Activated CD4-positive, alpha-beta T cell treated with anti-CD3 and anti-CD28 coated beads, Interleukin-2, amount 10 ng/mL, durations not matched to agents 7 days and 5 days (primary cell): ENCODE results near the gene UGT2A2. TPM values are rescaled to one million over a fixed set of nuclear protein-coding genes. Genes with fewer than 3 reads are reported as not detected.
"Not testable (repeated sequence)": the region's sequence is repeated elsewhere in the genome, so short reads cannot be mapped to it uniquely, and the experiment has no call there.

Experiments
- CTCF ChIA-PET: fragments of 350-600 bp; sonication (Branson Sonifier 250); formaldehyde crosslinking; loops from one replicate; lab custom pipeline; 2021; ENCODE audit warnings: antibody characterized with exemption; lab: Charles Lee
- POLR2A ChIA-PET: fragments of 350-600 bp; sonication (Branson Sonifier 250); formaldehyde crosslinking; loops from one replicate; lab custom pipeline; 2021; ENCODE audit warnings: antibody characterized with exemption; lab: Charles Lee
- DNase-seq: peaks from one replicate; pipeline ENCODE4 v3.0.0-alpha.2; 2020
- H3K27ac Mint-ChIP-seq: one replicate; pipeline ENCODE4 v1.8.0; 2021; ENCODE audit warnings: mild to moderate bottlenecking, moderate library complexity, mixed read lengths
- H3K27me3 Mint-ChIP-seq: one replicate; pipeline ENCODE4 v1.8.0; 2021; ENCODE audit warnings: mixed read lengths
- H3K36me3 Mint-ChIP-seq: one replicate; pipeline ENCODE4 v1.8.0; 2021; ENCODE audit warnings: low read depth, mixed read lengths
- H3K4me1 Mint-ChIP-seq: one replicate; pipeline ENCODE4 v1.8.0; 2021; ENCODE audit warnings: mixed read lengths
- H3K4me3 Mint-ChIP-seq: one replicate; pipeline ENCODE4 v1.8.0; 2021; ENCODE audit warnings: mild to moderate bottlenecking, moderate library complexity, mixed read lengths
- H3K9me3 Mint-ChIP-seq: one replicate; pipeline ENCODE4 v1.8.0; 2021; ENCODE audit warnings: mixed read lengths
- total RNA-seq, 2 experiments: library from RNA; stranded (reverse); gene quantifications; one replicate each; pipeline ENCODE4 v1.2.3, GENCODE V29; 2021

Gene UGT2A2
- total RNA-seq = not detected

DNA sequence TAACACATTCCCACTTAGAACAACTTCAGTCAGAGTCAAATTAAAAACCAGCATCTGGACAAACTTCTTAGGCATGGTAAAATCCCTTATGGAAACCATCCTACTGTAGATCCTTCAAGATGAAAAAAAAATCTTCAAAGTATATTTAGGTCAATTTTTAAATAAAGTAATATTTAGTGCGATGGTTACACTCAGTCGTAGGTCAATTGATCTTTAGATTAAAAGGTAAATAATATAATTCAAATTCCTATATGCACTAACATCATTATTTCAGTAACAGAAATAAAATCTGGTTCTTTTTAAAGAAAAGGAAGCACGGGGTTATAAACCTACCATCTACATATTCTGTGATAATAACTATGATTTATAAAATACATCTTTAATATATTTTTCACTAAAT lies at the start of gene UGT2A2:
TSS of gene UGT2A2 (minus strand) at position 101 of the 400 bp plus-strand sequence. CDS start at position 99, 2 bp downstream.
- no peak within 1 kb of the TSS for H3K27ac Mint-ChIP-seq
- DNase-seq = no peak
- H3K27me3 Mint-ChIP-seq = no peaks in the 10 kb centered on the region
- ChIA-PET POLR2A (no interaction called here), CTCF (no interaction called here)
- no peak within 1 kb of the TSS for H3K4me3 Mint-ChIP-seq
- H3K4me1 Mint-ChIP-seq = no peaks in the 10 kb centered on the region
- no peaks in the 10 kb centered on the region for H3K9me3 Mint-ChIP-seq
- no peaks in the 10 kb centered on the region for H3K36me3 Mint-ChIP-seq

DNA sequence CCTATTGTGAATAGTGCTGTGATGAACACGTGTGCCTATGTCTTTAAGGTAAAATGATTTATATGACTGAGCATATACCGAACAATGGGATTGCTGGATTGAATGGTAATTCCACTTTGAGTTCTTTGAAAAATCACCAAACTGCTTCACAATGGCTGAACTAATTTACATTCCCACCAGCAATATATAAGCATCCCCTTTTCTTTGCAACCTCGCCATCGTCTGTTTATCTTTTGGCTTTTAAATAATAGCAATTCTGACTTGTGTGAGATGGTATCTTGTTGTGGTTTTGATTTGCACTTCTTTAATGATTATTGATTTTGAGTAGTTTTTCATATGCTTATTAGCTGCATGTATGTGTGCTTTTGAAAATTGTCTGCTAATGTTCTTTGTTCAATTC lies 45.4 kb upstream of the UGT2A2 start:
- H3K9me3 Mint-ChIP-seq = no peaks in the 10 kb centered on the region
- no peak overlapping the region for H3K4me3 Mint-ChIP-seq
- ChIA-PET CTCF (no interaction called here), POLR2A (no interaction called here)
- no peaks in the 10 kb centered on the region for H3K36me3 Mint-ChIP-seq
- no peaks in the 10 kb centered on the region for H3K27me3 Mint-ChIP-seq
- no peak overlapping the region for H3K27ac Mint-ChIP-seq
- no peak for DNase-seq
- peaks cover 3% of the 10 kb centered on the region for H3K4me1 Mint-ChIP-seq

GRCh38 chr4:69668680-69669079 lies 29.2 kb upstream of the UGT2A2 start:
- Mint-ChIP-seq H3K9me3 (no peaks in the 10 kb centered on the region), H3K27ac (no peak overlapping the region), H3K36me3 (no peaks in the 10 kb centered on the region), H3K4me1 (no peaks in the 10 kb centered on the region), H3K27me3 (peaks cover 6% of the 10 kb centered on the region), H3K4me3 (no peak overlapping the region)
- CTCF ChIA-PET = interaction anchor here (0.6 to 1.5 kb wide), 2 partner anchors 9 to 156 kb away, joined by 3 to 4 read pairs; no protein-coding TSS in a partner anchor
- no peak for DNase-seq
- POLR2A ChIA-PET = no interaction called here

GRCh38 chr4:69664009-69664408 lies 24.6 kb upstream of the UGT2A2 start:
- H3K4me3 Mint-ChIP-seq, DNase-seq, H3K27ac Mint-ChIP-seq, CTCF ChIA-PET, H3K9me3 Mint-ChIP-seq, H3K27me3 Mint-ChIP-seq, H3K4me1 Mint-ChIP-seq, POLR2A ChIA-PET, H3K36me3 Mint-ChIP-seq: not testable (repeated sequence)

DNA sequence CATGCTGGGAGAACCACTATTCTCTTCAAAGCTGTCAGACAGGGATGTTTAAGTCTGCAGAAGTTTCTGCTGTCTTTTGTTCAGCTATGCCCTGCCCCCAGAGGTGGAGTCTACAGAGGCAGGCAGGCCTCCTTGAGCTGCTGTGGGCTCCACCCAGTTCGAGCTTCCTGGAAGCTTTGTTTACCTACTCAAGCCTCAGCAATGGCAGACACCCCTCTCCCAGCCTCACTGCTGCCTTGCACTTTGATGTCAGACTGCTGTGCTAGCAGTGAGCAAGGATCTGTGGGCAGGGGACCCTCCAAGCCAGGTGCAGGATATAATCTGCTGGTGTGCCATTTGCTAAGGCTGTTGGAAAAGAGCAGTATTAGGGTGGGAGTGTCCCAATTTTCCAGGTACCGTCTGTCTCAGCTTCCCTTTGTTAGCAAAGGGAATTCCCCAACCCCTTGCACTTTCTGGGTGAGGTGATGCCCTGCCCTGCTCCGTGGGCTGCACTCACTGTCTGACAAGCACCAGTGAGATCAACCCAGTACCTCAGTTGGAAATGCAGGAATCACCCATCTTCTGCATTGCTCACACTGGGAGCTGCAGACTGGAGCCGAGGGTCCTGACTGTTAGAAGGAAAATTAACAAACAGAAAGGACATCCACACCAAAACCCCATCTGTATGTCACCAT lies 21.8 kb upstream of the UGT2A2 start:
- H3K4me3 Mint-ChIP-seq, H3K27me3 Mint-ChIP-seq, CTCF ChIA-PET, POLR2A ChIA-PET, H3K36me3 Mint-ChIP-seq, H3K4me1 Mint-ChIP-seq, H3K9me3 Mint-ChIP-seq: not testable (repeated sequence)
- DNase-seq = peak; percentile 12
- peak overlapping the region; percentile 57 for H3K27ac Mint-ChIP-seq

DNA sequence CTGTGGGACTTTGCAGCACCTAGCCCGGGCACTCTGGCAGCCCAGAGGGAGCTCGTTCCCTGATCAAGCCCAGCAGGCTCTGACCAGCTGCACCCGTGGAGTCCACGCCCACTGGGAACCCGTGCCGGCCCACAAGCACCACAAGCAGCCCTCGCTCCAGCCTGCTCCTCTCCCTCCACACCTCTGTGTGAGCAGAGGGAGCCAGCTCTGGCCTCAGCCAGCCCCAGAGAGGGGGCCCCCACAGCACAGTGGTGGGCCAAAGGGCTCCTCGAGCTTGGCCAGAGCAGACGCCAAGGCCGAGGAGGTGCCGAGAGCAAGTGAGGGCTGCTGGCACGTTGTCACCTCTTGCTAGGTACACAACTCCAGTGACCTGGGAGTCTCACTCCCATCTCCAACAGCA lies 18.7 kb upstream of the UGT2A2 start:
- H3K27ac Mint-ChIP-seq = no peak overlapping the region
- CTCF ChIA-PET = no interaction called here
- no peaks in the 10 kb centered on the region for H3K27me3 Mint-ChIP-seq
- no peaks in the 10 kb centered on the region for H3K36me3 Mint-ChIP-seq
- H3K9me3 Mint-ChIP-seq = no peaks in the 10 kb centered on the region
- POLR2A ChIA-PET = no interaction called here
- H3K4me3 Mint-ChIP-seq = no peak overlapping the region
- H3K4me1 Mint-ChIP-seq = no peaks in the 10 kb centered on the region
- no peak for DNase-seq

DNA sequence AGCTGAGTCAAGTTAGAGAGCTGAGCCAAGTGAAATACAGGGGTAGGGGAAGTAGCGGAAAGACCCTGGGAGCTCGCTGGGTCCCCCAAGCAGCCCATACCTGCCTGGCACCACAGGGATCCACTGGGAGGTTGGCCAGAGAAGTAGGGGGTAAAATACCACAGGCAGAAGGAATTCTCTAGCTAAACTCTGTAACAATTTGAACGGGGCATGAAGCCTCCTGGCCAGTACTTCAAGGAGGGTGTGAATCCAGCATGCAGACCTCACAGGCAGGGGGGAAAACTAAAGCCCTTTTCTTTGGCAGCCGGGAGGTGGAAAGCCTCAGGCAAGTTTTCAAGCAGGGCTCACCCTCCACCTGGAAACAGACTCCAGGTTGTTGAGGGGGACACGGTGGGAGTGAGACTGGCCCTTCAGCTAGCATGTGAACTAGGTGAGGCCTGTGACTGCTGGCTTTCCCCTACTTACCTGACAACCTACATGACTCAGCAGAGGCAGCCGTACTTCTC lies 17.3 kb upstream of the UGT2A2 start:
- no peak for DNase-seq
- no peak overlapping the region for H3K4me3 Mint-ChIP-seq

DNA sequence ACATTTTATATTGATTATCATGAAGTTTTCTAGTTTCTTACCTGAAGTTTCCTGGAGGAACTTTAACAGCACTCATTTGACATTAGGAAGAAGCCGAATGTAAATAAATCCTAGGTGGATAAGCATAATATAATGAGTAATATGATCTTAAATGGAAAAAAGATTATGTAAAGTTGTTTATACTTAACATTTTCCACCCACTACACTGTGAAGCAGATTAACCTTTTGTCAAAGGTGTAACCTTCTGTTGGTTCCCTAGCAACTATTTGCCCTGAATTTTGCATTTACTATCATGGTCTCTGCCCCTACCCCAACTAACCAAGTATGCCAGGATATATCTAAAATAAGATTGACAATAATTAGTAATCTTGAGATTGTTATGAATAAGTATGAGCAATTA lies 13.7 kb upstream of the UGT2A2 start, which contains the start of gene UGT2A1:
TSS of gene UGT2A1 (minus strand) at position 101 of the 400 bp plus-strand sequence. CDS start 5,603 bp downstream, outside the sequence.
- CTCF ChIA-PET = no interaction called here
- H3K4me3 Mint-ChIP-seq = no peak within 1 kb of the TSS
- H3K9me3 Mint-ChIP-seq = no peaks in the 10 kb centered on the region
- POLR2A ChIA-PET = no interaction called here
- DNase-seq = no peak
- no peaks in the 10 kb centered on the region for H3K36me3 Mint-ChIP-seq
- H3K27me3 Mint-ChIP-seq = no peaks in the 10 kb centered on the region
- no peak within 1 kb of the TSS for H3K27ac Mint-ChIP-seq
- H3K4me1 Mint-ChIP-seq = no peaks in the 10 kb centered on the region

More for the DNA sequence above, 17.3 kb upstream of the UGT2A2 start:
- POLR2A ChIA-PET = no interaction called here
- Mint-ChIP-seq H3K36me3 (no peaks in the 10 kb centered on the region), H3K27ac (no peak overlapping the region), H3K4me1 (no peaks in the 10 kb centered on the region), H3K9me3 (no peaks in the 10 kb centered on the region), H3K27me3 (no peaks in the 10 kb centered on the region)
- CTCF ChIA-PET = no interaction called here

- no peak overlapping the region for H3K4me3 Mint-ChIP-seq
Observed at GRCh38 chr4:69650872-69651271, 11.4 kb upstream of the UGT2A2 start.

DNA sequence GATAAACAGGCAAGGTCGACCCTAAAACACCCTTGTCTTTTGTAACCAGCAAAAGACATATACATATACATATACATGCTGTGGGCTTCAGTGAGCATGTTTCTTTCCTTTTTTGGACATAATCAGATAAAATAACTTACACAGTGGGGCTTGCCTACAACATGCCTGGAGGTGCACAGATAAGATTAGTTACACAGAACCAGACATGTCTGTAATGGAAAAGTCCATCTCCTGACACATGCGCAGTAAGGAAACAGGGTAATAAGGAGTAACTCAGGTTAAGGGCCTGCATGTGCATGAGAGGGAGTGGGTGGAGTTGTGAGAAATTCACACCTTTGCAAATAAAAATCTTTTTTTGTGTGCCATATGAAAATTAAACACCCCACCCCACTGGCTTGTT lies 10.2 kb upstream of the UGT2A2 start:
- H3K9me3 Mint-ChIP-seq = no peaks in the 10 kb centered on the region
- H3K27ac Mint-ChIP-seq = no peak overlapping the region
- ChIA-PET CTCF (interaction anchor here (1.4 kb wide), 1 partner anchor 9 kb away, joined by 3 read pairs; no protein-coding TSS in a partner anchor), POLR2A (no interaction called here)
- H3K4me1 Mint-ChIP-seq = no peaks in the 10 kb centered on the region
- no peak overlapping the region for H3K4me3 Mint-ChIP-seq
- H3K27me3 Mint-ChIP-seq = peaks cover 5% of the 10 kb centered on the region
- DNase-seq = no peak
- no peaks in the 10 kb centered on the region for H3K36me3 Mint-ChIP-seq

More at GRCh38 chr4:69650872-69651271, 11.4 kb upstream of the UGT2A2 start:
- ChIA-PET POLR2A (no interaction called here), CTCF (interaction anchor here (1.4 kb wide), 1 partner anchor 8 kb away, joined by 3 read pairs; no protein-coding TSS in a partner anchor)
- no peaks in the 10 kb centered on the region for H3K4me1 Mint-ChIP-seq
- H3K9me3 Mint-ChIP-seq = no peaks in the 10 kb centered on the region
- no peak for DNase-seq
- H3K27me3 Mint-ChIP-seq = peaks cover 5% of the 10 kb centered on the region
- no peak overlapping the region for H3K27ac Mint-ChIP-seq
- no peaks in the 10 kb centered on the region for H3K36me3 Mint-ChIP-seq

GRCh38 chr4:69649207-69649606 lies 9.8 kb upstream of the UGT2A2 start:
- H3K4me1 Mint-ChIP-seq = no peaks in the 10 kb centered on the region
- H3K9me3 Mint-ChIP-seq = no peaks in the 10 kb centered on the region
- ChIA-PET CTCF (no interaction called here), POLR2A (no interaction called here)
- no peak overlapping the region for H3K4me3 Mint-ChIP-seq
- no peak for DNase-seq
- H3K27me3 Mint-ChIP-seq = peaks cover 5% of the 10 kb centered on the region
- no peak overlapping the region for H3K27ac Mint-ChIP-seq
- H3K36me3 Mint-ChIP-seq = no peaks in the 10 kb centered on the region

DNA sequence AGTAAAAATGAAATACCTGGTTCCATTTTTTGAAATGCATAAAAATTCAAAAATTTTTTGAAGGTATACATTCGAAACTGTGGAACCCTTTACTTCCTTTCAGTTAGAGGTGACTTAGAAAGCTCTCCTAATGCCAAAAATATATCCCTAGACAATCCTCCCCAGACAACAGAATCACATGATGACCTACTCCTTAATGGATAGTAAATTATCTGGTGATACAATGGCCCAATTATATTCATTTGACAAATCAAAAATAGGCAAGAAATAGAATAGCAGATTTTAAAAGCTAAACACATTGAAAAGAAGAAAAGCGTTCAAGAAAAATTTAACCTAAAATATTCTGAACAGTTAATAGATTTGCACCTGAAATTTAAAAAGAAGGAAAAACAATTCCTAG lies 3.5 kb upstream of the UGT2A2 start:
- peaks cover 5% of the 10 kb centered on the region for H3K27me3 Mint-ChIP-seq
- no peaks in the 10 kb centered on the region for H3K9me3 Mint-ChIP-seq

DNA sequence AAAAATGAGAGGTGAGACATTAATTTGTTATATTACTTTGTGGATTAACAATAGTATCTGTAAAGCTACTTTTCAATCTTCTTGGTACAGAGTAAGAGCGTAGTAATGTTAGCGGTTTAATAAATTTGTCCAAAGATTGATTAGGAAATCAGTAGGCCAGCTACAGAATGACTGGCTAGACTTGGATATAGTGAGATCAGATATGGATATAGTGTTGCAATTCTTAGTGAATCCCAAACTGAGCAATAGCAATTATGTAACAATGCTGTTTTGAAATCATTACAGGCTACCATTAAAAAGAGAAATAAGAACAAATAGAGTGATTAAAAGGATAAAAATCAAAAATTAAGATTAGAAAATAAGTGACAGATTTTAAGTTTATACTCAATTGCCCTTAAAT lies 847 bp upstream of the UGT2A2 start:
- ChIA-PET CTCF (no interaction called here), POLR2A (no interaction called here)
- Mint-ChIP-seq H3K9me3 (no peaks in the 10 kb centered on the region), H3K27ac (no peak overlapping the region), H3K4me3 (no peak overlapping the region), H3K4me1 (no peaks in the 10 kb centered on the region), H3K36me3 (no peaks in the 10 kb centered on the region), H3K27me3 (no peaks in the 10 kb centered on the region)
- no peak for DNase-seq

More for the DNA sequence above, 3.5 kb upstream of the UGT2A2 start:
- Mint-ChIP-seq H3K36me3 (no peaks in the 10 kb centered on the region), H3K4me3 (no peak overlapping the region), H3K27ac (no peak overlapping the region), H3K4me1 (no peaks in the 10 kb centered on the region)
- ChIA-PET POLR2A (no interaction called here), CTCF (no interaction called here)
- DNase-seq = no peak
